ENCODE data around the gene IRX2. TPM values are rescaled to one million over a fixed set of nuclear protein-coding genes. Genes with fewer than 3 reads are reported as not detected.

IRX2 gene
- total RNA-seq, 4 donors from 2014 or later = 31.6 to 70.2 (median 48.9) TPM

- no peak for TF ChIP-seq CTCF (IDR thresholded peaks at IDR 0.05)
- no peak for TF ChIP-seq POLR2A (IDR thresholded peaks at IDR 0.05)
- intact Hi-C loops (cut with DNase I; ENCODE audit: low total_unique reads) = loop anchor here (5.0 kb wide), 1 partner anchor 855 kb away; no protein-coding TSS in a partner anchor
- no peak for DNase-seq (ENCODE audit: low spot score in 2 of 2)
- no peak overlapping the region for H3K4me3 ChIP-seq (ENCODE audit: low read depth, poor library complexity, severe bottlenecking)
- WGBS, 2 donors = 26 to 29% methylated on average over 24 to 26 of the region's 26 CpGs
Observed at GRCh38 chr5:2747363-2748162, 3.9 kb downstream of the IRX2 start.

- no peak overlapping the region for H3K4me3 ChIP-seq (ENCODE audit: low read depth, poor library complexity, severe bottlenecking)
- intact Hi-C loops (cut with DNase I; ENCODE audit: low total_unique reads) = loop anchor here (5.0 kb wide), 1 partner anchor 856 kb away; no protein-coding TSS in a partner anchor
- TF ChIP-seq POLR2A (IDR thresholded peaks at IDR 0.05) (no peak), CTCF (IDR thresholded peaks at IDR 0.05) (no peak)
- no peak for DNase-seq (ENCODE audit: low spot score in 2 of 2)
- 10 to 21% methylated on average over 3 of the region's 3 CpGs for WGBS, 2 donors
Observed at GRCh38 chr5:2746561-2747032, 4.9 kb downstream of the IRX2 start.

- WGBS, 2 donors = 44 to 46% methylated on average over 2 of the region's 2 CpGs
- intact Hi-C loops (cut with DNase I; ENCODE audit: low total_unique reads) = no loop called here
- peak in 1 of 2 donors; percentile 4 for DNase-seq (ENCODE audit: low spot score in 2 of 2)
- no peak overlapping the region for H3K4me3 ChIP-seq (ENCODE audit: low read depth, poor library complexity, severe bottlenecking)
- TF ChIP-seq CTCF (IDR thresholded peaks at IDR 0.05) (no peak), POLR2A (IDR thresholded peaks at IDR 0.05) (no peak)
Observed at GRCh38 chr5:2744485-2744884, 7.0 kb downstream of the IRX2 start.

GRCh38 chr5:2742921-2743679 is 8.4 kb downstream of the IRX2 start:
- intact Hi-C loops (cut with DNase I; ENCODE audit: low total_unique reads) = no loop called here
- peak; percentile 13 to 82 for DNase-seq (ENCODE audit: low spot score in 2 of 2)
- TF ChIP-seq POLR2A (IDR thresholded peaks at IDR 0.05) = no peak
- no peak for TF ChIP-seq CTCF (IDR thresholded peaks at IDR 0.05)
- 28 to 31% methylated on average over 54 of the region's 55 CpGs for WGBS, 2 donors
- H3K4me3 ChIP-seq (ENCODE audit: low read depth, poor library complexity, severe bottlenecking) = no peak overlapping the region

- TF ChIP-seq CTCF (IDR thresholded peaks at IDR 0.05) (no peak), POLR2A (IDR thresholded peaks at IDR 0.05) (no peak)
- DNase-seq (ENCODE audit: low spot score in 2 of 2) = peak in 1 of 2 donors; percentile 39
- 30 to 45% methylated on average over 3 of the region's 3 CpGs for WGBS, 2 donors
- intact Hi-C loops (cut with DNase I; ENCODE audit: low total_unique reads) = no loop called here
- H3K4me3 ChIP-seq (ENCODE audit: low read depth, poor library complexity, severe bottlenecking) = no peak overlapping the region
Observed at GRCh38 chr5:2741956-2742355, 9.5 kb downstream of the IRX2 start.
